H1 (cell line): ENCODE measurements around the gene C15orf40.

ENCODE experiments used
- CREB1 ChIP-seq: IDR thresholded peaks from 2 replicates; pipeline ENCODE4 v1.6.1; 2012; ENCODE audit warnings: inconsistent platforms
- POLR2AphosphoS5 ChIP-seq: IDR thresholded peaks from 2 replicates; pipeline ENCODE4 v1.6.1; 2011; ENCODE audit warnings: low read depth, low read length
- SIX5 ChIP-seq: IDR thresholded peaks from 2 replicates; pipeline ENCODE4 v1.6.1; 2011; ENCODE audit warnings: mild to moderate bottlenecking, low read depth, low read length
- TAF1 ChIP-seq: IDR thresholded peaks from 2 replicates; pipeline ENCODE4 v1.6.1; 2011; ENCODE audit warnings: mild to moderate bottlenecking, low read depth, low read length
- TF ChIP-seq, protein P1 (sequence below): IDR thresholded peaks from 2 replicates; pipeline ENCODE4 v1.6.1; 2012; ENCODE audit warnings: low read length, inconsistent platforms

DNA sequence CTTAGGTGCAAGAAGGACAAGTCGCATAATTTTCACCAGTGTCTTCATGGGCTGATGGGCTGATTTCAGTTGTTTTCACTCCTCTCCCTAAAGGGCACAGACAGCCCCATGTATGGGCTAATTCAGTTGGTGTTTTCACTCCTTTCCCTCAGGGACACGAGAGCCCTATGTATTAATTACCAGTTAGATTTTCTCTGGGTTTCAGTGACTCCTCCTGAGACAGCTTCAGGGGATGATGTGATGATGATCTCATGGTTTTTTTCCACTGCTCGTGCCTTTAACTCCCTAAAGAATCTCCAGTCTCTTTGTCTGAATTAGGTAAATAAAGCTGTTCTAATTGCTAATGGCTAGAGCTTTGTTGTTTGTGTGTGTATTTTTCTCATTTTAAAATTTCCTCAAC is 15.5 kb downstream of the C15orf40 start:
- TF ChIP-seq SIX5, result no peak
- no peak for TF ChIP-seq CREB1
- TF ChIP-seq, protein P1, sequence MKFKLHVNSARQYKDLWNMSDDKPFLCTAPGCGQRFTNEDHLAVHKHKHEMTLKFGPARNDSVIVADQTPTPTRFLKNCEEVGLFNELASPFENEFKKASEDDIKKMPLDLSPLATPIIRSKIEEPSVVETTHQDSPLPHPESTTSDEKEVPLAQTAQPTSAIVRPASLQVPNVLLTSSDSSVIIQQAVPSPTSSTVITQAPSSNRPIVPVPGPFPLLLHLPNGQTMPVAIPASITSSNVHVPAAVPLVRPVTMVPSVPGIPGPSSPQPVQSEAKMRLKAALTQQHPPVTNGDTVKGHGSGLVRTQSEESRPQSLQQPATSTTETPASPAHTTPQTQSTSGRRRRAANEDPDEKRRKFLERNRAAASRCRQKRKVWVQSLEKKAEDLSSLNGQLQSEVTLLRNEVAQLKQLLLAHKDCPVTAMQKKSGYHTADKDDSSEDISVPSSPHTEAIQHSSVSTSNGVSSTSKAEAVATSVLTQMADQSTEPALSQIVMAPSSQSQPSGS, result no peak
- TF ChIP-seq POLR2AphosphoS5, result no peak
- no peak for TF ChIP-seq TAF1
